M059J (cell line): ENCODE data around the gene ANKH. TPM values are rescaled to one million over a fixed set of nuclear protein-coding genes. Genes with fewer than 3 reads are reported as not detected.
"Not testable (repeated sequence)": the region's sequence is repeated elsewhere in the genome, so short reads cannot be mapped to it uniquely, and the experiment has no call there.

Experiments
- DNase-seq: peaks from one replicate; pipeline ENCODE4 v3.0.0-alpha.2; 2012; ENCODE audit warnings: low read depth
- total RNA-seq: library from RNA; depleted of rRNA; stranded (reverse); fragments of >200 nt; shearing (Covaris generic); gene quantifications from 2 replicates; pipeline ENCODE4 v1.2.3, GENCODE V29; 2014

The ANKH gene
- total RNA-seq, 1 experiment from 2014 or later, result 20.8 TPM

DNA sequence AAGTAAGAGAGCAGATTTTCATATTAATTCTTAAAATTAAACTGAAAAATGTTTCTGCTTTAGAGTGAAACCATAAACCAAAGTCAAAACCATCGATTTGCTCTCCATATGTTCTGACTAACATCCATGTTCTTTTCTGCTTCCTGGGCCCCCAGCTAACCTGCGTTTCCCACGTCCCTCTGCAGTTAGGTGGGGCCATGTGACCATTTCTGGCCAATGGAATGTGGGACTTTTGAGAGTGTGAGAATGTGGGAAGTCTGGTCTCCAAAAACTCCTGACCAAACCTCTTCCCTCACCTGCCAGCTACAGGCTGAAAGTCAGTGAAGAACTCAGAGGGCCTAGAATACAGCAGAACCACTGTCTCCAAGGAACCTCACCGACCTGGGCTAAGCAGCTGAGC is 44.9 kb downstream of the ANKH start:
- DNase-seq, result no peak

DNA sequence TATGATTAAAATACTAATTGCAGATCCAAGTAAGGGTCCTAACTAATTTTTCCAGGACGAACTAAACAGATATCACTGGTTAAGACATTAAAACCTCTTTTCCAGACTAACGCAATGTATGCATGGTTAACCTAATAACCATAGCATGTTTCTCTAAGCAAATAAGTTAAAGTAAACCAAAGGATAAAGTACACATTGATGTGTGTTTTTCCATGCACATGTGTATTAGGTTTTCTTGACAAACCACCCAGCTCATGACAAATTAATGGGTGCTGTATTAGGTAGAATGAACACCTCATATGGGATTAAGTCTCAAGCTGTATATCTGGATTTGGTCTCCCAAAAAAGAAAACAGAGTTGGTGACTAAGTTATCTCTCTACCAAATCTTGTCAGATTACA is 45.6 kb downstream of the ANKH start:
- DNase-seq, result no peak

DNA sequence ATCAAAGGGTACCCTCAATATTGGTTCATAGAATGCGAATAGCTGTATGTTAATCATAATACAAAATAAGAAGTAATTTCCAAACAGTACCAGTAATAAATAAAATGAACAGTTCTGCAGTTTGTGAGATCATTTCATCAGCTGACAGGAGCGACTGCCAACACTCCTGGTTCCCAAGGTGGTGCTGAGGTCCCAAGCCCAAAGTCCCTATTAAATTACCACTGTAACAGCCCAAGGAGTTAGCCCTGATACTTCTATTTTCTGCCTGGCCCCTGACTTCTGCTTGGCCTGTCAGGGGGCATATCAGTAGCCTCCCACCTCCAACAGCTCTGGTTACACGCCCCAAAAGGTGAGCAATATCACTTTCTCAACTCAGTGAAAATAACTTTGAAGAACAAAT is 47.1 kb downstream of the ANKH start:
- no peak for DNase-seq

DNA sequence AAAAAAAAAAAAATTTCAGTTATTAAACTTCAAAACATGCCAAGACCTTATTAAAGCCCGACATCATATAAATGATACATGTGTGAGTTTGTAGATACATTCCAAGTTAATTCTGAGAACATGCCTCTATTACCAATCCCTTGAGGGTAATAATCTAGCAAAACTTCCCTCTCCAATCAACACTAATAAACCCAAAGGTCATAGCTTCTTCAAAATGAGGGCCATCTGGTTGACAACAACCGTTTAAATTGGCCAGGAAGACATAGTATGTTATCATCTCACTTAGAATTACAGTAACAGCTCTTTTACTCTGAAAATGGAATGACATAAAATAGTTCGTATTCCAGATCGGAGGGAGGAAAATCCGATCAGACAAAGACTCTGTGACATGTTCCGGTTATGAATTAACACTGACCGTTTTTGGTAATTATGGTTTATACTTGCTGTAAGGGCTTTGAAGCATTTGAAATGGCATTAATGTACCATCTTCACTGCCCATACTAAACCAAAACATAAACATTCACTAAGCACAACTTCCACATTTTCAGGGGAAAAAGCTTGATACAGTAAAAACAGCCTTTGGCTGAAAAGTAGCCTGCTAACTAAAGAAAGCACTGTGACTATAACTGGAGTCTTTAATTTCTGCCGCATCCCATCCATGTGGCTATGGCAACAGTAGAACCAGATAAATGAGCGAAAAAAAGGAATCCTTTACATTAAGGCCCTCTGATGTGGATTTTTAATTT is 50.3 kb downstream of the ANKH start:
- DNase-seq, result no peak

DNA sequence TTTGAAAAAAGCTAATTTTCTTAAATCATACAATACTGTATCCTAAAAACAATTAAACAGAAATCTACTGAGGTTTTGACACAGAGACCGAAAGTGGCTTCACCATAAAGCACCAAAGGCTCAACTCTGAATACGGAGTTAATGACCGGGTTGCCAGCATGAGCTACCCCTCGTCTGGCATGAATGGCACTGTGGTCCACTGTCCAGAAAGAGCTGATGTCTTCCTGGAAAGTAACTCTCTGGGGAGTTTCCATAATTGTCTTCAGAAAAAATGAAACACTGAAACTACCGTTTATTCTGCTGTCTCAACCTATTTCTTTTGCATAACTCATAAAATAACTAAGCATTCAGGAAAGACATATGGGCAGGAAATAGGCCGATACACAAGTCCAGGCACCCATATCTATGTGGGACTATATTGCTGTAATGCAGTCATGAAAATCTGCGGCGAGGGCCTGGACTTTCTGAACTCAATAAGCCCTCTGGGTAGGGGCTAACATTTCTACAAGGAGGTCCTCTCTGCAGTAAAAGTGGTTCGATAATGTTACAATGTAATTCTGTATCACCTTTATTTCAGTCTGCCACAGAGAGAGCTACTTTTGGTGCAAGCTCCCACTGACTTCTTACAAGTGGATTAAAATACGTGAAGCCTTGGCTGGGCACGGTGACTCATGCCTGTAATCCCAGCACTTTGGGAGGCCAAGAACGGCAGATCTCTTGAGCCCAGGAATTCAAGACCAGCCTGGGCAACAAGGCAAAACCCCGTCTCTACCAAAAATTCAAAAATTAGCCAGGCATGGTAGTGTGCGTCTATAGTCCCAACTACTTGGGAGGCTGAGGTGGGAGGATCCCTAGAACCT is 52.4 kb downstream of the ANKH start:
- peak; percentile 80 for DNase-seq

DNA sequence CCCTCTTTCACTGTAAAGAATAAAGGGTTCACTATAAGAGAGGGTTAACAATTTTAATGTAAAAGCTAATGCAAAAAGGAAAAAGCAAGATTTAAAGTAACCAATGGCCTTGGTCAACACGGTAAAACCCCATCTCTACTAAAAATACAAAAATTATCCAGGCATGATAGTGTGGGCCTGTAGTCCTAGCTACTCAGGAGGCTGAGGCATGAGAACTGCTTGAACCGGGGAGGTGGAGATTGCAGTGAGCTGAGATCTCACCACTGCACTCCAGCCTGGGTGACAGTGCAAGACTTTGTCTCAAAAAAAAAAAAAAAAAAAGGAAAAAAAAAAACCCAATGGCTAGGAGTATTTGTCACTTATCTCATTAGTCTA is 53.8 kb downstream of the ANKH start:
- not testable (repeated sequence) for DNase-seq

DNA sequence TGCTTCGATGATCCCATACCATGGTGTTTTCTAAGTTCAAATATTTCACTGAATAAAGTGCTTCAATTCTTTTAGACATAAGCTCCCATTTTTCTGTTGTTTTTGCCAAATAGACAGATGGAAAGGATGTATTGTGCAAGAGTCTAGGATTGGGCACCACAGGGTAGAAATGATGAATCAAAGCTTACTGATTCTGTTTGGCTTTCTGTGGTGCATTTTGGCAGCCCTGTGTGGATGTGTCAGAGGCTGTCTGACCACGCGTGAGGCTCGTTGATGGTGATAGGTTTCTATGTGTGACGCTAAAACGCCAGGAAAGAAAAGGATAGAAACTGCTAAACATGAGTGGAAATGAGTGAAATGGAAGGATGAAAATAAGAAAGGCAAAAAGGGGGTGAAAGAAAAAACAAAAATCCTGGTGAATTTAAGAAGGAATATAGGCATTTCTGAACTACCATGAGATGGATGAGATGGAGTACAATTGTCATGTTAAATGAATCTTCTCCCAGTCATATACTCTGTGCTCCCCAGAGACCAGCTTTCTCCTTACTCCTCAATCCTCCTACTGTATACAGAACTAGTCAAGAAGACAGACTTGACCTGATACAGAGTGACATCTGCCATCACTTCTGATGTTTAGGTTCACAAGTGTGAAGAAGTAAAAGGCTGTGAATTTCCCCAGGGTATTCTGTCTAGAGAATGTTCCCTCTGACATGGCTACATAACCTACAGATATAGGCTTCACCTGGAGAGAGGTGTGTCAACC is 54.4 kb downstream of the ANKH start:
- peak; percentile 94 for DNase-seq

DNA sequence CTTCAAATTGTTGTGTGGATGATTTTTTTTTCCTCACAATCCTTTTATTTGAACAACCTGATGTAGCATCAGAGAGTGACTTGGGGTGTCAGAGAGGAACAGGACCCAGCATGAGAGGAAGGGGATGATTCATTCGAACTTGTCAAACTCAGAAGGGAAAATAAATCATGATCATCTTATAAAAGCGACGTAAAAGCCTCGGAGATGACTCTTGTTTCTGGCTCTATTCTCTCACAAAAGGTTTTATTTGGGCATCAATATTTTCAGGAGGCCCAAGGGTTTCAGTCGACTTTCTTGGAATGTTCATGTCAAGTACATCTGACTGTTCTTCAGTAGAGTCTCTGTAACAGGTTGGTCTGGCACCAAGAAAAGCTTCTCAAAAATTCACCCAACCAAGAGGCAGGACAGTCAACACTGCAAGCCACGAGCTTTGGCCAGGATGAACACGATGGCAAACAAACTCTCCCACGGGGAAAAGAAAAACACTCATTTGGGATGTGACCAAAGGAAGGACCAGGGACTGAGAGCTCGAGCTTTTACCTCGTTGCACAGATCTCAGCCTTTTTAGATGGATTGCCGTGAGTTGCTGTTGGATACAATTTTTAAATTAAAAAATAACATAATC is 55.1 kb downstream of the ANKH start:
- DNase-seq, result peak; percentile 75

DNA sequence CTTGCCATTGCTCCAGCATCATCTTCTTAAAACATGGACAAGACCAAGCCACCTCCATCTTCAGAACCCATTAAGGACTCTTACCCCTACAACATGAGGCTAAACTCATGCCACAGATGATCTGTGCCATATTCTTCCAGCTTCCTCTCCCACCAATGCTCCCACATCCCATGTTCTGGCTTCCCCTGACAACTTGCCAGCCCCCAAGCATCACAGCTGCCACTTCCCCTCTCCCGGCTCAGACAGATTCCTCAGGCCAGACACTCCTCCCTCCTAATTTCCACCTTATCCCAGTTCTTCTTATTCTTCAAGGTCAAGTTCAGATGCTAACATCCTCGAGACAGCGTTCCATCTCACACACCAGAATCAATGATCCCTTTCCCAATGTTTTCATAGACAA is 57.8 kb downstream of the ANKH start:
- no peak for DNase-seq

DNA sequence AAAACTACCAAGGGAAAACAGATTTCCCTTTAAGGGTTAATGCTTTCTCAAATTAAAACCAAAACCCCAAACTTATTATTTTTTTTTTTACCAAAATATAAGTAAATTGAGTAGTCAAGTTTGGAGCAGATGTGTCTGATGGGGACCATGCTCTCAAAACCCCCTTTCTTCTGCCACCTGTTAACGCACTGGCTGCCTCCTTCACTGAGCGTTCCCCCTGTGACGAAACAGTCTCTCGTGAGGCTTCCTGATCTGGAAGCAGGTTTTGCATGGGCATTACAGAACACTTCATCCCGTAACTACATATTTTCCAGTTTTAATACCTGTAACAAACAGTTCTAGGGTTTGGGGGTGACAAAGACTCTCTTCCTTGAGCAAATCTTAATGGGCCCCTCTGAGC is 59.4 kb downstream of the ANKH start:
- DNase-seq, result no peak

DNA sequence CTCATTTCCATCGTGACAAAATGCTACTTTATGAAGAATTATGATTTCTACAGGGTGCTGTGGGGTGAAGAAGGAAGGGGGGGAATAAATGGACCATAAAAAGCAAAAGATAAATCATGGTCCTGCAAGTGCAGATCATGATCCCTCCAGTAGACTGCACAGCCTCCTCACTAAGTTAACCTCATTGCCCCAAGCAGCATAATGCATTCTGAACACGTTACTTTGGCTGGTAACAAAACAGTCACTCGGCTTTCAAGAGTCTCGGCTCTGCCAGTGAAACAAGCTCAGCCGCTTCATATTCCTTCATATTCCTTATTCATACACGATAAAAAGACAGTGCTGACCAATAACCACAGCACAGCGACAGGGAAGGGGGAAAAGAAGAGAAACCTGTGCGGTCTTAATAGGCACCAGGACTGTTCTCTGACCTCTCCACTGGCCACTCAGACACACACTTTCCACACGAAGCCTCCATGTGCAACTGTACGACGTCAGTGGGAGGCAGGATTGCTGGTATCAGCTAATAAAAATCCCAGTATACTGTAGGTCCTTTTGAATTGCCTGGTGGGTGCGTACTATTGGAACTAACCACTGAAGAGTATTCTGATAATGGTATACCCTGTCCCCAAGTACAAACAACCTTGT is 60.5 kb downstream of the ANKH start:
- peak; percentile 48 for DNase-seq

DNA sequence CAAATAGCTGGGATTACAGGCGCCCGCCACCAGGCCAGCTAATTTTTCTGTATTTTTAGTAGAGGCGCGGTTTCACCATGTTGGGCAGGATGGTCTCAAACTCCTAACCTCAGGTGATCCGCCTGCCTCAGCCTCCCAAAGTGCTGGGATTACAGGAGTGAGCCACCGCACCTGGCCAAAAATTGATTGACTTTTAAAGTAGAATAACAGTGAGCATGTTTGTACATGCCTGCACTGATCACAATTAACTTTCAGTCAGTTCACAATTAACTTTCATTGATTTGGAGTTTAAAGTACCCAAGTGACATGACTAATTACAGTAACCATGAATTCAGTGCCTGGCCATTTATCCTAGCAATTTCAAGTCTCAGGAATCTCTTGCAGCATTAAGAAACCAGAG is 61.3 kb downstream of the ANKH start:
- DNase-seq, result no peak

DNA sequence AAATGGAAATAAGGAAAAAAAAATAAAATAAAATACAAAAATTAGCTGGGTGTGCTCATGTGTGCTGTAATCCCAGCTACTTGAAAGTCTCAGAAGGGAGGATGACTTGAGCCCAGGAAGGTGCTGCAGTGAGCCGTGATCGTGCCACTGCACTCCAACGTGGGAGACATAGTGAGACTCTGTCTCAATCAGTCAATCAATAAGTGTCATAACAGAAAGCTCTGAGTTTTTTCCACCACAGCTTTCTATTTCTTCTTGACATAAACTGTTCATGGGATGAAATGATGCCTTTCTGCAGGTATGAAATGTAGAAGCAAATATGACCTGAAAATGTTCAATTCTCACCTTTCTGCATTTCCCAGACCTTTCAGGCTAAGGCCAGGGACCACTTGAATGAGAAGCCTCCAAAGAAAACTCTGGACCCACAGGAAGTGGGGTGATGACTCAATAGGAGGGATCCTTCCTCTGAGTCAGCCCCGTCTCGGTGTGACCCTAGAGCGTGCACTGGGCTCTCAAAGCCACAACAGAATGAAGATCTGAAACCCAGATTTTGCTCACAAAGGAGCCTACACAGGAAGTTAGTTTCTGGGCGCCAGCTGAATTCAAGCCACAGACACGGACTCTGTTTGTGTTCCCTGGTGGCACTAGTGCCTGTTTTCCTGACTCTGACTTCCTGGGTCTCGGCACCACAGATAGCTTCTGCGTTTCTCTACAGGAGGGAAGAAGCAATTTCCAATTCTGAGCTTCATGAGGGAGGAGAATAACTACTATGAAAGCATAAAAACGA is 62.0 kb downstream of the ANKH start:
- DNase-seq, result peak; percentile 99

DNA sequence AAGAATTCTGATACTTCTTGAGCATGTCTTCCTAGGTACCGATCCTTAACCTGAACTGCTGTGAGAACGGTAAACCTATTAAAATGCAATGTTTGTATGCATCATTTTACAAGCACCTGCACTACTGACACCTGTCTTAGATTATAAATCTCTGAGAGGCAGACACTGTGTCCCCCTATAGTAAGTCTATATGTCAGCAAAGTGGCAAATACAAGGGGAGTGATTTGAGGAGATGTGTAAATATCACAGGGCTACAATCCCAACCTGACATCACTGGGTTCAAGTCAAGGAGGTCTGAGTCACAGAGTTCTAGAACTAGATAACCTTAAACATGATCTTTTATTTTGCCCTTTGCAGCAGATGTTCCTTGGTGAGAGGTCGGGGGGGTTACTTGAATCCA is 64.1 kb downstream of the ANKH start:
- no peak for DNase-seq

DNA sequence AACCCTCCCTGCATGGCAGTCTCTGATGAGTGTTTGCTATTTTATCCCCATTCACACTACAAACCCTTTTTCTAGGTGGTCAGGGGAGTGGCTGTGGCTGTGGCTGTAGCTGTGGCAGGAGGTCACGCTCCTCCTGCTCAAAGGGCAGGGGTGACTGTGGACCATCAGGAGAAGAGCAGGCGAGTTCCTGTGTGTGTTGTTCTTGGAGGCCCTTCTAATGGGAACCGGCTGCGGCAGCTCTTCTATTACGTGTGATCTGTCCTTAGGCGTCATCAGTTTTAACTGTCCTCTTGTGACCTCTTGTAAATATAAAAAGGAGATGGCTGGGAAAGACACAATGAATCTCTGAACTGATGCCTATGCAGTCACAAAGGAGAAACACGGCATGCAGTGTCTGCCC is 65.1 kb downstream of the ANKH start:
- DNase-seq, result peak; percentile 69

DNA sequence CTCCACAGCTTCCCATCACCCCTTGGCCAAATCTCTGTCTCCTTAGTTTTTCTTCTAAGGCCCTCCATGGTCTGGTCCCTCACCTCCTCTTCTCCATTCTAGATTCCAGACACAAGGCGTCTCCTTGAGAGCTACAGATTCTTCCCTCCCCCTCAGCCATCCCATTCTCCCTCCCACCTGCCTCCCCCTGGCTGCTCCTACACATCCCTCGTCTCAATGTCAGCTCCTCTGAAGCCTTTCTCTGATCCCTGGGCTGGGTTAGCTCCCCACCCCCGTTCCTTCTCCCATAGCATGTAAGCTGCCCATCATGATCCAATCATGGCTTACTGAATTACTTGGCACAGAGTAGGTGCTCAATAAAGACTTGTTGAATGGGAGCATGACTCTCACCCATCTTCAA is 69.0 kb downstream of the ANKH start:
- DNase-seq, result no peak

DNA sequence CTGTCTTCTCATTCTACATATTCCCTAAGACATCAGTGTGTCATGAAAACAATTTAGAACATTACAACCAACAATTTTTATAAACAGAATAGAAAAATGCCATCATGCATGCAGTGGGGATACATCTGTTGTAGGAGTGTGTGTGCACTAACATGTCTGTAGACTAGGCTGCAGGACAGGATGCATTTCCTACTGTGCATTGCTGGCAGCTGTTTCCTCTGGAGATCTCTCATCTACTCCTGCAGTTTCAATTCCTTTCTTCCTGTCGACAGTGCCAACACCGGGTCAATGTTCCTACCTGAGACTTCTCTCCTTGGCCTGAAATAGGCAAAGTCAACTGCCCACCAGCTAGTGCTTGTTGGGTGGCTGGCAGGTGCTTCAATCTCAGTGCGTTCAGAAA is 69.8 kb downstream of the ANKH start:
- DNase-seq, result no peak

DNA sequence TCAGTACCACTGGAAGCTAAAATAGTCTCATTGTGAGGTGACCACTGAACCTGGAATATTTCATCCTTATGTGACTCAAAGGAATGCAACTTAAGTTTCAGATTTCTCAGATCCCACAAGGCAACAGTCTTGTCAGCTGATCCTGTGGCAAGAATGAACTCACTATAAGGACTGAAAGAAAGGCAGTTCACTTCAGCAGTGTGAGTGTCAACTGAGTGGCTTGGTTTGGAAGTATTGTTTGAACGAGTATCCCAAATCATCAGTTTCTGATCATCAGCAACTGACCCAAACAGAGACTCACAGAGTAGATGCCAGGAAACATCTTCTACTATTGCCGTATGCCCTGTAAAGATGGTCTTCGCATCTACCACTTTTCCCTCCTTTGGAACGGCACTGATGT is 74.2 kb downstream of the ANKH start:
- DNase-seq, result peak; percentile 24

DNA sequence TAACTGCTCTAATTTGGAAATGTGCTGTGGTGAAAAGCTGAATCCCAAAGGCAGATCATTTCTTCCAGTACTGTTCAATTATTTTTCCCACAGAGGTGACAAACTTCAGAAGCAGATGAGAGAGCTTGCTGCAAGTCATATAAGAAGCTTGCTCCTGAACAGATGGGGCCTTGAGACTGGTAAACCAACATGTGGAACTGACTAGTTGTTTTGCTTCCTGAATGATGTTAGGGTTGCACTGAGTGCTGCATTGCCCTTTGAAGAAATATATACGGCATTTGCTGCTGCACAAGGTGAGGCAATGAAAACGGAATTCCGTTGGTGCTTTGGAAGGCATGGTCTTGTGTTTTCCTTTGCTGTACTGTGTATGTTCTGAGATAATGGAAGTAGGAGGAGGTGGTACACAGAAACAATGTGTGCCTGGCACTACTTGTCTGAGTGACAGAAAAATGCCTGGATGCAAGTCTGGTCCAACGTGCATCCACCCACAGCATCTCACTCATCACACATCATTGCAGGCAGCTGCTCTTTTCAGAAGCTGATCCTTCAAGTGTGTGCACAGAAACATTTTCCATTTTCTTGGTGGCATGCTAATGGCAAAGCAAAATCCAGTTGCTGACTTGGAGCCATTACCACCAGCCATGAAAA is 76.9 kb downstream of the ANKH start:
- no peak for DNase-seq

DNA sequence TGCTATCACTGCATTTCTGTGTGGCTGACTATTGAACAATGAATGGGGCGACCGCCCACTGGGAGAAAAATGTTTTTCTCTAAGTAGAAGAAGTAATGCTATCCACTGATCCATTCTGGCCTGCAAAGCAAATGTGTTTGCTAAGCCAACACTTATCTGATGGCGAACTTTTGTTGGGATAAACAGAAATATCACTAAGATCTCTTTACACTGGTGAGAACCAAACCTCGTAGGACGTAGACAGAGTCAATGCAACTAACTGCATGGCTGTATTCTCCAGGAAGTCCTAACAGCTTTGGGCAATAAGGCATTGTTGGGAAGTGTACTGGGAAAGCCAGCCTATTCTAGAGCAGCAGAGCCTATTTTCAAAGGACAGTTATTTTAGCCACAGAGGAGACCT is 77.7 kb downstream of the ANKH start:
- DNase-seq, result no peak
